PFSK-1 (cell line): ENCODE measurements around the gene GDPD4.

Source experiments
- FOXP2 ChIP-seq: optimal IDR thresholded peaks from 2 replicates; pipeline ENCODE3; 2011; ENCODE audit warnings: borderline replicate concordance, control low read depth, inconsistent platforms; ENCODE audit not compliant: insufficient read depth; ENCODE audit errors: extremely low read length, extremely low read depth
- POLR2AphosphoS5 ChIP-seq: IDR thresholded peaks from 2 replicates; pipeline ENCODE4 v1.6.1; 2012; ENCODE audit warnings: low read depth, mild to moderate bottlenecking, control low read depth, low read length, moderate library complexity
- SIN3A ChIP-seq: IDR thresholded peaks from 2 replicates; pipeline ENCODE4 v1.6.1; 2012; ENCODE audit warnings: mild to moderate bottlenecking, low read length, moderate library complexity, borderline replicate concordance; ENCODE audit not compliant: insufficient read depth
- TAF1 ChIP-seq: IDR thresholded peaks from 2 replicates; pipeline ENCODE4 v1.6.1; 2012; ENCODE audit warnings: low read length, control low read depth, borderline replicate concordance; ENCODE audit not compliant: insufficient read depth
- TF ChIP-seq, protein P1 (sequence below), 2 experiments: IDR thresholded peaks; 2 replicates each; pipeline versions ENCODE4 v1.6.1 to v1.8.0; 2011 to 2012; ENCODE audit warnings: low read depth in 2 of 2, low read length in 2 of 2, control low read depth in 1 of 2, inconsistent platforms in 1 of 2, mild to moderate bottlenecking in 1 of 2, moderate library complexity in 1 of 2; ENCODE audit not compliant: insufficient read depth in 1 of 2

Gene GDPD4

DNA sequence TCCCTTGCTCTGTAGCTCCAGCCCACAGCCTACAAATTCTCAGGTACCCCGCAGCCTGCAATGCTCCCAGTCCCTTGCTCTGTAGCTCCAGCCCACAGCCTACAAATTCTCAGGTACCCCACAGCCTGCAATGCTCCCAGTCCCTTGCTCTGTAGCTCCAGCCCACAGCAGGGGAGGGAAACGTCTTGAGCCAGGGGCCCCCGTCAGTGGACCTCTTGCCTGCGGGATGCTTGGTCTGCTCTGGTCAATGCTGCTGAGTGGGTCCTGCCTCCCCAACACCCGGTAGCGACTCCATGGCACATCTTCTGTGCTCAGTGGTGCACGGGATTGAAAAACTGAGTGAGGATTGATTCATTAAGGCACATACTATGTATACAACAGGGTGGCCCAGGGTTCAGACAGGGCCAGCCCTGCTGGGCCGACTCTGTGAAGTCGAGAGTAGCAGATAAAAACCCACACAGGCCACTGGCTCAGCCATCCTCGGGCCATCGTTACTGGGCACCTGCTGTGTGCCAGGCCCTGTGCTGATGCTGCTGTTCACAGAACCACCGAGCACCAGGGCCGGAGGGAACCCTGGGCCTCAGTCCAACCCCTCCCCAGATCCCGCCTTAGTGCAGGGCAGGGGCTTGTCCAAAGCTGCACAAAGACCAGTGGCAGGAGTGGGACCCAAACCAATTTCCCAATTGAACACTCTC lies 103.7 kb downstream of the GDPD4 start:
- TF ChIP-seq TAF1 (no peak), SIN3A (no peak), FOXP2 (no peak), POLR2AphosphoS5 (no peak)
- TF ChIP-seq, protein P1, sequence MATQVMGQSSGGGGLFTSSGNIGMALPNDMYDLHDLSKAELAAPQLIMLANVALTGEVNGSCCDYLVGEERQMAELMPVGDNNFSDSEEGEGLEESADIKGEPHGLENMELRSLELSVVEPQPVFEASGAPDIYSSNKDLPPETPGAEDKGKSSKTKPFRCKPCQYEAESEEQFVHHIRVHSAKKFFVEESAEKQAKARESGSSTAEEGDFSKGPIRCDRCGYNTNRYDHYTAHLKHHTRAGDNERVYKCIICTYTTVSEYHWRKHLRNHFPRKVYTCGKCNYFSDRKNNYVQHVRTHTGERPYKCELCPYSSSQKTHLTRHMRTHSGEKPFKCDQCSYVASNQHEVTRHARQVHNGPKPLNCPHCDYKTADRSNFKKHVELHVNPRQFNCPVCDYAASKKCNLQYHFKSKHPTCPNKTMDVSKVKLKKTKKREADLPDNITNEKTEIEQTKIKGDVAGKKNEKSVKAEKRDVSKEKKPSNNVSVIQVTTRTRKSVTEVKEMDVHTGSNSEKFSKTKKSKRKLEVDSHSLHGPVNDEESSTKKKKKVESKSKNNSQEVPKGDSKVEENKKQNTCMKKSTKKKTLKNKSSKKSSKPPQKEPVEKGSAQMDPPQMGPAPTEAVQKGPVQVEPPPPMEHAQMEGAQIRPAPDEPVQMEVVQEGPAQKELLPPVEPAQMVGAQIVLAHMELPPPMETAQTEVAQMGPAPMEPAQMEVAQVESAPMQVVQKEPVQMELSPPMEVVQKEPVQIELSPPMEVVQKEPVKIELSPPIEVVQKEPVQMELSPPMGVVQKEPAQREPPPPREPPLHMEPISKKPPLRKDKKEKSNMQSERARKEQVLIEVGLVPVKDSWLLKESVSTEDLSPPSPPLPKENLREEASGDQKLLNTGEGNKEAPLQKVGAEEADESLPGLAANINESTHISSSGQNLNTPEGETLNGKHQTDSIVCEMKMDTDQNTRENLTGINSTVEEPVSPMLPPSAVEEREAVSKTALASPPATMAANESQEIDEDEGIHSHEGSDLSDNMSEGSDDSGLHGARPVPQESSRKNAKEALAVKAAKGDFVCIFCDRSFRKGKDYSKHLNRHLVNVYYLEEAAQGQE (IDR thresholded peaks at IDR 0.05; ENCODE audit: insufficient read depth in 1 of 2, low read depth in 2 of 2, low read length in 2 of 2) = no peak

DNA sequence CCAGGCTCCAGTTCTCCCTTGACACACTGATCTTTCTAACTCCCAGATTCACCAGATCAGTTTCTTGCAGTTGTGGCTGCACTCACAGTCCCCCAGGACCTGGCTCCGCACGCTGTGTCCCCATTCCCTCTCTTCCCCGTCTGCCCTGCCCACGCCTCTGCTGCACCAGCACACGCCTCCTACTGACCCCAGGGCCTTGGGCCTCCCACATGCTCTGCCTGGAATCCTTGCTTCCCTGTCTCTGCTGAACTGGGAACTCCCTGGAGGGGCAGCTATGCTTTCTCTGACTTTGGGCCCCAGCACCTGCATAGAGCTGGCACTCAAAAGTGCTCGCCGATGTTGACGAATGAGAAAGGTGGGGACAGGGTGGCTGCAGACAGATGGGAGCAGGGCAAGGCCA lies 104.5 kb downstream of the GDPD4 start:
- TF ChIP-seq, protein P1 (IDR thresholded peaks at IDR 0.05; ENCODE audit: insufficient read depth in 1 of 2, low read depth in 2 of 2, low read length in 2 of 2) = no peak
- TF ChIP-seq POLR2AphosphoS5 (no peak), FOXP2 (no peak), TAF1 (no peak), SIN3A (no peak)

DNA sequence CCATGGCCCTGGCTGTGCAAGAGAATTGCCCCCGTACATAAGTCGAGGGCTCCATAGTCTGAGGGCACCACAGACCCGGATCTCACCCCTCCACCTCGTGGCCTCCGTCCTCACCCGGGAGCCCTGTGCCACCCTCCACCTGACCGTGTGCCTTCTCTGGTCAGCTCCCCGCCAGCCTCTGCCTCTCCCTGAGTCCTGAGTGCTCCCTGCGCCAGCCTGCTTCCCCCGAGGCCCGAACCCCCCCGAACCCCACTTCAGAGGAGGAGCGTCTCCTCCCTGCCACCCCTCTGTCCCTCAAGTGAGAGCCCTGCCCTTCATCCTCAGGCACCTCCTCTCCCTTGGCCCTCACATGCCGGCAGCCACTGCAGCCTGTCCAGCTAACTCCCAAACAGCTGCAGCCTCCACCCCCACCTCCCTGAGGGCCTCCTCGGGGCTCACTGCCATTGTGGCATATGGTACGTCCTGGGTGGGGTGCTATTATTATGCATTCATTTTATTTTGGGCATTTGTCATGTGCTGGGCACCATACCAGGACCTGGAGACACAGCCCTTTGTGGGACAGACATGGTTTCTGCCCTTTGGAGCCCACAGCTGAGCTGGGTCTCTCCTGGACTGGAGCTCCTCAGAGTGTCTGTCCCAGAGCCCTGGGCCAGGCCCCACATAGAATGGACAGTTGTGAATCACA lies 106.3 kb downstream of the GDPD4 start:
- no peak for TF ChIP-seq SIN3A
- TF ChIP-seq, protein P1 (IDR thresholded peaks at IDR 0.05; ENCODE audit: insufficient read depth in 1 of 2, low read depth in 2 of 2, low read length in 2 of 2) = no peak
- TF ChIP-seq POLR2AphosphoS5 = no peak
- no peak for TF ChIP-seq TAF1
- TF ChIP-seq FOXP2 = no peak

DNA sequence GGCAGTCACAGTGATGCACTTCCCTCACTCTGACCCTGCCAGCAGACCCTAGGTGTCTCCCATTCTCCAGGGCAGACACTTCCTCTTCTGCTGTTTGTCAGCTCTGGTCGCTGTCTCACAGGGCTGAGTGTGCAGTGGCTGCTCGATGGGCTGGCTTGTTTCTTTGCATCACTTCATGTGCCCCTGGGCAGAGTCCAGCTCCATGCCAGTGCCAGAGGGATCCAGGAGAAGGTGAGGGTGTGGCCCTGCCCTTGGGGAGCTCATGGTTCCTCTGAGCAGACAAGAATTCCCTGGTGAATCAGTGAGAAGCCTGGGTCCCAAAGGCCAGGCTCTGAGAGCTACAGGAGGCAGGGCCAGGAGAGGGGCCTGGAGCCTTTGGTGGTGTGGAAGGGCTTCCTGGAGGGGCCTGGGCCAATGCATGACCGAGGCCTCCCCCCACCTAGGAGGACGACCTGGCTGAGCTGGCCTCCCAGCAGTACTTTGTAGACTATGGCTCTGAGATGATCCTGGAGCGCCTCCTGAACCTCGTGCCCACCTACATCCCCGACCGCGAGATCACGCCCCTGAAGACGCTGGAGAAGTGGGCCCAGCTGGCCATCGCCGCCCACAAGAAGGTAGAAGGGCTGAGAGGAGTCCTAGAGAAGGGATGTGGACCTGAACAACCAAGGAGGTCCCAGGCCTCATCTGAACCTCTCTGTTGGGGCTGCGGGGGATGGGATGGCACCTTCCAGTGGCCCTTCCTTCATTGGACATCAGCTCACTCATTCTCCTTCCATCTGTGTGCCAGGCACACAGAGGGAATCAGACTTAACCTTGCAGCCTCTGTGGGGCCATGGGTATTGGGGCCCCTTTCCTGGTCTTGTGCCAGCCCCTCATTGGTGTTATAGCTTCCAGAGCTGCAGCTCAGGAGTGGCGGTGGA lies 107.3 kb downstream of the GDPD4 start:
- TF ChIP-seq, protein P1 (IDR thresholded peaks at IDR 0.05; ENCODE audit: insufficient read depth in 1 of 2, low read depth in 2 of 2, low read length in 2 of 2) = no peak
- TF ChIP-seq FOXP2 (no peak), TAF1 (no peak), SIN3A (no peak), POLR2AphosphoS5 (no peak)
